ENCODE measurements around the gene SLIT1.

SLIT1 gene

GRCh38 chr10:97199152-97199551 is 13.4 kb upstream of the SLIT1 start:
- DNase-seq, result no peak

GRCh38 chr10:97197030-97197500 is 11.3 kb upstream of the SLIT1 start:
- DNase-seq, result no peak

GRCh38 chr10:97196223-97197029 is 10.7 kb upstream of the SLIT1 start:
- DNase-seq, result peak; percentile 92

- no peak for DNase-seq
These were observed 10.0 kb upstream of the SLIT1 start for GRCh38 chr10:97195706-97196222.

- DNase-seq, result no peak
These were observed 7.2 kb upstream of the SLIT1 start for GRCh38 chr10:97192952-97193435.

GRCh38 chr10:97190450-97190849 is 4.7 kb upstream of the SLIT1 start:
- DNase-seq, result no peak

- no peak for DNase-seq
These were observed 2.5 kb upstream of the SLIT1 start for GRCh38 chr10:97188261-97188711.

GRCh38 chr10:97186911-97187310 is 1.2 kb upstream of the SLIT1 start:
- DNase-seq, result no peak

GRCh38 chr10:97184971-97185325 is 811 bp downstream of the SLIT1 start:
- DNase-seq, result no peak

GRCh38 chr10:97183314-97183713 is 2.4 kb downstream of the SLIT1 start:
- DNase-seq, result no peak

- DNase-seq, result no peak
These were observed 3.3 kb downstream of the SLIT1 start for GRCh38 chr10:97182288-97182990.

GRCh38 chr10:97180986-97181385 is 4.8 kb downstream of the SLIT1 start:
- no peak for DNase-seq

- DNase-seq, result no peak
These were observed 5.4 kb downstream of the SLIT1 start for GRCh38 chr10:97180363-97180755.

GRCh38 chr10:97179731-97180362 is 5.9 kb downstream of the SLIT1 start:
- DNase-seq, result peak; percentile 65

- DNase-seq, result no peak
These were observed 6.4 kb downstream of the SLIT1 start for GRCh38 chr10:97179311-97179710.

GRCh38 chr10:97178074-97178473 is 7.7 kb downstream of the SLIT1 start:
- no peak for DNase-seq

- no peak for DNase-seq
These were observed 9.5 kb downstream of the SLIT1 start for GRCh38 chr10:97176226-97176625.

GRCh38 chr10:97175586-97175985 is 10.2 kb downstream of the SLIT1 start:
- no peak for DNase-seq

GRCh38 chr10:97174941-97175340 is 10.8 kb downstream of the SLIT1 start:
- no peak for DNase-seq

GRCh38 chr10:97174276-97174775 is 11.4 kb downstream of the SLIT1 start:
- DNase-seq, result no peak

- no peak for DNase-seq
These were observed 12.7 kb downstream of the SLIT1 start for GRCh38 chr10:97173036-97173435.

- no peak for DNase-seq
These were observed 14.8 kb downstream of the SLIT1 start for GRCh38 chr10:97171001-97171400.
